GM12874 (cell line): ENCODE measurements around the gene COPZ2.

Experiments
- CTCF ChIP-seq: IDR thresholded peaks from 2 replicates; pipeline ENCODE4 v1.5.1; 2011; ENCODE audit warnings: low read depth, mild to moderate bottlenecking, control low read depth, low read length, moderate library complexity; ENCODE audit not compliant: insufficient read depth

Gene COPZ2

DNA sequence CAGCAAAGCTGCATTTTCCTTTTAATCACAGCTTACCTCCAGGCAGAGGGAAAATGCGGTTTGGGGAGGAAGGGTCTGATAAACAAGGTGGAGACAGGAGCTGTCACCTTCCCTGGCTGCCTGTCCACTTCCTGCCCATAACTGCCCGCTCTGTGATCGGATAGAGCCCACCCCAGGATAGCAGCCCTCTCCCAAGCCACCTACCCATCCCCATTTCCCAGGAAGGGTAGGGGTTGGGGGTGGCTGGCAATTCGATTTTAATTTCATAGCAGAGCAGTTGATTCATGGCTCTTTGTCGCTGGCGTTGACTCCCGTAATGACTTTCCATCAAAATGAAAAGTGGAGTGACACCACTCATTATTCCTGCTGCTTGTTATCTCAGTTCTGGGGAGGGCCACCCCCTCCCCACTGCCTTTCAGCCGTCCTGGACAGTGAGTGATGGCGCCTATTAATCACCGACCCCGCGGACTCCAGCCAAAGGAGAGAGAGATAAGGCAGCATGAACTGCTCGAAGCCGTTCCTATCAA lies 55.4 kb downstream of the COPZ2 start:
- no peak for TF ChIP-seq CTCF

- TF ChIP-seq CTCF, result no peak
Measured at GRCh38 chr17:47981462-47981861, 56.1 kb downstream of the COPZ2 start.

DNA sequence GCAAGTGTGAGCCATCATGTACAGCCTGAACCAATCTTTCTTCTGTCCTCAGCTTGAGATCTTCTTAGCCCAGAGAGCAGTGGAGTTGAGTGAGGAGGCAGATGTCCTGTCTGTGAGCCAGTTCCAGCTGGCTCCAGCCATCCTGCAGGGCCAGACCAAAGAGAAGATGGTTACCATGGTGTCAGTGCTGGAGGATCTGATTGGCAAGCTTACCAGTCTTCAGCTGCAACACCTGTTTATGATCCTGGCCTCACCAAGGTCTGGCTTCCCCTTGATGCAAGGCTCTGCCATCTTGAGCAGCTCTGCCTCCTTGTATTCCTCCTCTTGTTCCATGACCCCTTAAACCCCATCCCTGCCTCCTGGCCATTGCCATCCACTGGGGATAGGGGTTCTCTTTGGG lies 57.1 kb downstream of the COPZ2 start:
- TF ChIP-seq CTCF, result no peak

DNA sequence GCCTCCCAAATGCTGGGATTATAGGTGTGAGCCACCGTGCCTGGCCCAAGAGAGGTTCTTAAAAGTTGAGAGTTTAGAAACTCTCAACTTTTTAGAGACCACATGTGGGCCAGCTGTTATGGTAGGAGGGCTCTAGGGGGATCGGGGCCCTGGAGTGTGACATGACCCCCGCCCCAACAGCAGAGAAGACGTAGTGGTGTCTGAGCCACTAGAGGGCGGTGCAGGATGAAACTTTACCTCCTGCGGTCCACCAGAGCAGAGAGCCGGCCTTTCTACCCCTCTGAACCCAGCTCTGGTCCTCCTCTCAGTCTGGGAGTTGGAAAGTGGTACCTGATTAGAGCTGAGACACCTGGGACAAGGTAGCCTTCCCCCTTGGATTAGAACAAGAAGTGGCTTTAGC lies 59.3 kb downstream of the COPZ2 start:
- TF ChIP-seq CTCF, result peak; percentile 85
